CD1c-positive myeloid dendritic cell (primary cell): ENCODE results near the gene CTNNBL1.

Experiments
- DNase-seq: peaks from one replicate; pipeline ENCODE4 v3.0.0-alpha.2; 2016; ENCODE audit errors: extremely low spot score

The CTNNBL1 gene

GRCh38 chr20:37776049-37776448 is 82.2 kb downstream of the CTNNBL1 start:
- DNase-seq = no peak

GRCh38 chr20:37776526-37776925 is 82.7 kb downstream of the CTNNBL1 start:
- no peak for DNase-seq

GRCh38 chr20:37777012-37777950 is 83.5 kb downstream of the CTNNBL1 start:
- DNase-seq = no peak

GRCh38 chr20:37777988-37778659 is 84.3 kb downstream of the CTNNBL1 start:
- no peak for DNase-seq

DNA sequence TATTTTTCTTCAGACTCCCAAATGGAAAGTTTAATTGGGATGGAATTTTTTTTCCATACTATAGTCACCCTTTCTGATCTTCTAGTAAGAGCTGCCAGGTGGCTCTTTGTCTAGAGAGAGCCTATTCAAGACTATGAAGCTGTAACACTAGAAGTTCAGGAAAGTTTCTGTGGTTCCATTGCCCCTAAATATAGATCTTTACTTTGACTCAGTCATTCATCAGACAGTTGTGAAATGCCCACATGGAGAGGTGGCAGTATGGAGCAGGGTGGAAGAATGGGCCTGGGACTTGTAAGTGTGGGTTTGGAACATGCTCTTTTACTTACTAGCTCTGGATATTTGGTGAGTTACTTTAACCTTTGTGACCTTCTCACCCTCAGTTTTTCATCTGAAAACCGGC is 87.8 kb downstream of the CTNNBL1 start:
- DNase-seq = no peak

GRCh38 chr20:37786043-37786442 is 92.2 kb downstream of the CTNNBL1 start:
- no peak for DNase-seq

- no peak for DNase-seq
Observed at GRCh38 chr20:37789408-37789807, 95.6 kb downstream of the CTNNBL1 start.

- no peak for DNase-seq
Observed at GRCh38 chr20:37790900-37791299, 97.1 kb downstream of the CTNNBL1 start.

GRCh38 chr20:37796121-37796520 is 102.3 kb downstream of the CTNNBL1 start:
- no peak for DNase-seq

GRCh38 chr20:37796733-37797132 is 102.9 kb downstream of the CTNNBL1 start:
- DNase-seq = no peak

- no peak for DNase-seq
Observed at GRCh38 chr20:37797669-37798175, 103.9 kb downstream of the CTNNBL1 start.

DNA sequence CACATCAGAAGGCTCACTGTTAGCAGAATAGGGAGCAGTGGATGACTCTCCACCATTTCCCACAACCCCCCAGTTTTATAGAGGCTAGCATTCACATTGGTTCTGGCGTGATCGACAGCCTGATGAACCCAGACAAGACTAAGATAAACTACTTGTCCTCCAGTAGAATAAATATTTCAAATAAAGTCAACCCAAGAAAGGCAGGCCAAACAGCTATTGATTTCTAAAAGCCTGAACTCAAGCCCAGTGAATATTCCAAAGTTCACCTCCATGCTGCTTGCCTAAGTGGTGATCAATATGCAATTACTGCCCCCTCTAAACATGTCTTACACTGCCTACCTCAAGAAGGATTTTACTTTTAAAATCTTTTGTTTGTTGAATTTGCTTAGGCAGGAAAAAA is 104.5 kb downstream of the CTNNBL1 start:
- no peak for DNase-seq

DNA sequence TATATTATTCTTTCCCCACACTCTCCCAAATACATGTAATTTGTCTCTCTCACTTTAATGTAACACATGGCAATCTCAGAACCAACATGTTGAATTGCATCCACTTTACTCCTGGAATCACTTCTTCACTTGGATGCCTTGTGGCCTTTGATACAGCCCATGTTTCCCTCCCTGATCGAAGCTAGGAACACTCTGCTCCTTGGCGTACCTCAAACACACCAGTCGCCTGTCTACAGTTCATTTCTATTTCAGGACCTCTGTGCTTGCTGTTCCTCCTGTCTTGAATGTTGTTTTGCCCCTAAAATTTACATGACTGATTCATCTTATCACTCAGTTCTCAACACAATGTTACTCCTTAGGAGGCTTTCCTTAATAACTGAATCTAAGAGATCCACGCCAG is 106.8 kb downstream of the CTNNBL1 start:
- DNase-seq = no peak

GRCh38 chr20:37801921-37802320 is 108.1 kb downstream of the CTNNBL1 start:
- no peak for DNase-seq

DNA sequence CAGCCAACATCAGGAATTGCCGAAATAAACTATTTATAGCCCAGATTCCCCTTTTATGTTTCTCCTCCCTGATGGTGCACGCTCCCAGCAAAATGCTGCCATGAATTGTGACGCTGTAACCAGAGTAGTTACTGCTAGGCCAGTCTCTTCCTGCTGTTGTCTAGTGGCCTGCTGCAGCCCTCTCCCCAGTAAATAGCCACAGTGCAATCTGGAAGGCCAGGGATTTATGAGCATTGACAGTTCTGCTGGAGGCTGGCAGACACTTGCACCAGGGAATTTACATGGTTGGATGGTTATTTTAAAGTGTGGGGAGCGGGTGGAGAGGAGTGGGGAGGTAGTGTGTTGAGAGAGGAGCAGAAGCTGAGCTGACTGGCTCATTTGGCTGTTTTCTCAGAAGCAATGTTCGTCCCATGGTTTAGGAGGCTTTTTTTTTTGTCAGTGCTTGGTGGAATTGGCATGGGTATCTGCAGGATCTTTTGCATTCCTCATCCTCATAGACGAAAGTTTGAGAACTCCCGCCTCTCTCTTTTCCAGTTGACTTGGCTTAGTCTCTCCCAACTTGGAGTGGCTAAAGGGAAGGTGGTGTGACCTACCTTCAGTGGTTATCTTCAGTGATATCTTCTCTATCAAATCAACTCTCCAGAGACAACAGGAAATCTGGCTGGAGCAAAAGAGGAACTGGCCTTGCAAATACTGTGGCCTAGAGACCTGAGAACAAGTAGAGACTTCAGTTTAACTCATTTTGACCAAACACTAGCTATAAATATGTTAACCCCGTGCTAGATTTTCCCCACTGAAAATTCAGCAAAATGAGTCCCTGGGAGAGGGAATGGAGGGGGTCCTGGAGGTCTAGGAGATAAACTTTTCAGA is 109.8 kb downstream of the CTNNBL1 start:
- DNase-seq = peak; percentile 37

GRCh38 chr20:37804584-37805566 is 111.0 kb downstream of the CTNNBL1 start:
- peak; percentile 60 for DNase-seq

DNA sequence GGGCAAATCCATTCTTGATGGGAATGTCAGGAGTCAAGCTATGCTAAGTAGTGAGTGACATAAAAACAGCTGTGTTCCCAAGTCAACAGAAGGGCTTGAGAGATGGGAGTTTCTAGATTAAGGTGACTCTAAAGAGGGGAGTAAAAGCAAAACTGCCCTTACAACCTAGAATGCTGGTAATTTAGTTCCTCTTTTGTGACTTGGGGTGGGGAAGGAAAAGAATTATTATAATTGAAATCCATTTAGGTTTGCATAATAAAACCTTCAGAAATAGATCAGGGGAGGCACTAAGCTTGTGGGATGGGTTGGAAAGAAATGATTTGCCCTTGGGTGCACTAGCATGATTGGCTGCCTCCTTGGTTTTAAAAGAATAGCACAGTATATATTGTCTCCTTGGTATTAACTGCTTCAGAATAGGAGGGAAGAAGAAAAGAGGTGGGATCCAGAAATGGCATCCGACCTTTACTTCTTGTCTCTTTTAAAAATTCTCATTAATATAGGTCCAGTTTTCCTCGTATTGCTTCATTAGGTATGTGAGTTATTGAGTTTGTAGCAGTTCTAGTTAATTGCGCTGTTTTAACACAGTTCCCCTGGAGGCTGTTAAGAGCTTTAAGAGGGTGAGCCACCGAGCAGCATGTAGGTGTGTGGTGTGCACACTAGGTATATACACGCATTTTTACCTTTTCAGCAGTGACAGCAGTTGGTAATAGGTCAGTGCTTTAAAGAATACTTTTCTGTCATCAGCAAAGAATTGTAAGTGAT is 113.8 kb downstream of the CTNNBL1 start:
- no peak for DNase-seq

DNA sequence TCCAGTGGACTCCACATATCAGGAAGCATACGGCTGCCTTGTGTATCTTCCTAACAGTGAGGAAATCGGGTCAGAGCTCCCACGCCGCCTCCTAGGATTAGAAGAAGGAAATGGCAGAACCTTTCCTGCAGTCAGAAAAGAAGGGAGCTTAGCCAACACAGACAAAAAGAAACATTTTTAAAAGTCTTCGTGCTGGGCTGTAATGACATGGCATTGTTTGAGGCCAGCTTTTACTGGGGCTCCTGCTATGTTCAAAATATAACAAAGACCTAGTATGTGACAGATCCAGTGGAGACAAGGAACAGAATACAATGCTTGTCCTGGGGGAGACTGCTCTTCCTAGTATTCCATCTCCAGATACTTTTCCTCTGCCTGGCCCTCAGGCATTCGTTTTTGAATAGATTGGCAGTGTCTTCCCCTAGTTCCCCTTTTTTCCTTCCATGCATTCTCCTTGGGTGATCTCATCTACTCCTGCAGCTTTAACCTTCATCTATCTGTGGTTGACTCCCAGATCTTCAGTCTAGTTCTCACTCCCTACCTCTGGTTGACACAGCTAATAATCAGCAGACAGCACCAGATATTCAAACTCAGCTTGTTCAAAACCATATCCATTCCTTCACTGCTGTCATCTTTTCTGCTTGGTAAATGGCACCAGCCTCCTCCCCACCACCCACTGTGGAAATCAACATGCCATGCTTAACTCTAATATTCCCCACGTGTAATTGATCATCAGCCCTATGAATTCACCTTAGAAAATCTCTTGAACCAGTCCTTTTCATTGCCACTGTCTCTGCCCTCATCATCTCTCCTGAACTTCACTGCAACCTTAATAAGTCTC is 114.6 kb downstream of the CTNNBL1 start:
- DNase-seq = no peak

- DNase-seq = no peak
Observed at GRCh38 chr20:37810027-37810426, 116.2 kb downstream of the CTNNBL1 start.
